HG03378 (cell line): ENCODE results near the gene PLPP1.
"Not testable (repeated sequence)": the region's sequence is repeated elsewhere in the genome, so short reads cannot be mapped to it uniquely, and the experiment has no call there.

ENCODE experiments used
- ATAC-seq: cut with Tn5 transposase; IDR thresholded peaks from one replicate; pipeline ENCODE4 v1.9.1; 2021; ENCODE audit warnings: mild to moderate bottlenecking, moderate library complexity; ENCODE audit not compliant: unreplicated experiment

Gene PLPP1

GRCh38 chr5:55546947-55547346 lies 12.2 kb upstream of the PLPP1 start:
- no peak for ATAC-seq

- no peak for ATAC-seq
Observed at GRCh38 chr5:55544341-55544740, 9.6 kb upstream of the PLPP1 start.

DNA sequence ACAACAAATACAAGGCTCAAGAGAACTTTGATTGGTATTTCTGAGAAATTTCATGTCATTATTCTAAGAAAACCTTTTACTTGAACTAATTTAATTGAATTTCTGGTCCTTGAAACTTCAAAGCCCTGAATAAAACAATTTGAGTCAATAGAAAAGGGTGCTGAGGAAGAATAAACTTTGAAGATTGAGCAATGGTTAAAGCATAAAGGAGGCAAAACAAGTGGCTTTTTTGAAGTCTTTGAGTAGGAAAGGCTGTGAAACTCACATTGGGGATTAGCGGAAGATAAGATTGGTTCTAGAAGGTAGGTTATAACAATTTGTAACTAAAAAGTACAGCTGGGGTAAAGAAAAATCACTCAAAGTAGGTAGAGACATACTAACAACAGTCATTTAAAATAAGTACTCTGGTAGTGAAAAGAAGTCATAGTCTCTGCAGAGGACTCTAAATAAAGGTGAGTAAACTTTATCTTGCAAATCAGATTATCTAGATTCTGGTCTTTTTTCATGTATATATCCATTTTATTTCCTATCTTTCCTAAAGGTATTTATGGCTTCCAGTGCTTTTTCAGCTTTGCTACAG lies 6.4 kb upstream of the PLPP1 start:
- no peak for ATAC-seq

- ATAC-seq, result no peak
Observed at GRCh38 chr5:55540525-55540924, 5.8 kb upstream of the PLPP1 start.

GRCh38 chr5:55540024-55540423 lies 5.3 kb upstream of the PLPP1 start:
- ATAC-seq, result no peak

- peak; percentile 41 for ATAC-seq
Observed at GRCh38 chr5:55538661-55539060, 3.9 kb upstream of the PLPP1 start.

- not testable (repeated sequence) for ATAC-seq
Observed at GRCh38 chr5:55537315-55537714, 2.6 kb upstream of the PLPP1 start.

GRCh38 chr5:55535199-55535905 lies 588 bp upstream of the PLPP1 start:
- ATAC-seq, result peak; percentile 8

DNA sequence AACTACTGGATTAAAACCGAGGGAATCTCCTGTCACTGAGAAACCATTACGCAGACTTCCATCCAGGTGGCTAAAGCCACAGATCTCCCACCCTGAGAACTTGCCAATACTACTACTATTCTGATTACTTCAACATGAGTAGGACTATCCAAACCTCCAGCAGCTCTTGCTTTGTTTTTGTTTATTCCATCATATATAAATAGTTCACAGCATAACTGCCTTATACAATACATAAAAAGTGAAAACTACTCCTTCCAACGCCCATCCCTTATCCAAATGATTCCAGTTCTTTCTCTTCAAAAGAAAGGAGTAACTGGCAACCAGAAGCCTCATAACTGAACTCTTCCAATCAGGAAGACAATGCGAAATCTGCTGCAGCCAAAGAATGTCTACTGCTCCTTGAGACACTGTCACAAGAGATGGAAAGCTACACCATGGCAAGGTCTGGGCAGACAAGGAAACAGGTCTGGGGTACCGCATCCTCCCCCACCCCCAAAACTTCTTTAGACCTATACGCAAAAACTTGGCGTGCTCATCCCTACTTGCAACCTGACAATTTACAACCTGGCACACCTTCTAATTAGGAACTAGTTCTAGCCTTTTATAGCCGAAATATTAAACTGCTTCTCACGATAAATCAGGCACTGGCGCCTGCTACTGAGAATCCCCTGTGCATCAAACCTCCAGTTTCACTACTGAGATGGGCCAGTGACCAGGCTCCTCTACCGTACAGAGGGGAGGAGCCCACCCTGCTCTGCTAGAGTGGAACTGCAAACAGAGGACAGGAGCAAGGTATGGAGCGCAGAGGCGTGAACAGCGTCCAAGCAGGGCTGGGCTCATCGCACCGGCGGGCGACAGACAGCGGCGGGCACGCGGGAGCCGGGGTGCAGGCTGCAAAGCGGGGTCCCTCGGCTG lies 986 bp downstream of the PLPP1 start:
- peak; percentile 43 for ATAC-seq

GRCh38 chr5:55530669-55531068 lies 4.1 kb downstream of the PLPP1 start:
- no peak for ATAC-seq

DNA sequence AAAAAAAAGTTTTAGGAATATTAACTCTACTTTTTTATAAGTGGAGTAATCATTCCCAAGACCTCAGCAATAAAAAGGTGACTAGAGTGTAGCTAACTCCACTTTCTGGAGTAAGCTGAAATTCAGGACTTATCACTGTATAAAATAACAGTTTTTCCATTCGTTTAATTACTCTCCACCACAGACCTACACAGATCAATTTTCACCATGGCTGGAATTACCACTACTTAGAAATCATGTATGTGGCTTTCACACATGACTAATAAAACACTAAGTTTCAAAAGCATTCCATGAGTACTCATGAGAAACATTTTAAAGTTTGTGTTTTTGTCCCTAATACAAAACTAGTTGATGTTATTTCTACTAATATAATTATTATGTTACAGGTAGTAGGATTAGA lies 9.9 kb downstream of the PLPP1 start:
- no peak for ATAC-seq

DNA sequence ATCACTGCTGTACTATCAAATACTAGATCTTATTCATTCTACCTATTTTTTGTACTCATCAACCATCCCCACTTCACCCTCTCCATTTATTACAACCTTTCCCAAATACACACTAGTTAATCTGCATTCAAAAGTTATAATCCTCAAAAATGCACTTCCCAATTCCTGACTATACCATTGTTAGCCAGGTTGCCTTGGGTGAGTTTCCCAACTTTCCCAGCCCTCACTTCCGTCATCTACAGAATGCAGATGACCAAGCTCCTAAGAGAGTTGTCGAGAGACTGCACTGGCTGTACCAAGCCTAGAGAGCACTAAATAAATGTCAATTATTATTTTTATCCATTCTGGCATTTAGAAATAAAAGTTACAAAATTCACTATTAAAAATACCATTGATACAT lies 11.5 kb downstream of the PLPP1 start:
- no peak for ATAC-seq

- ATAC-seq, result no peak
Observed at GRCh38 chr5:55521881-55522280, 12.9 kb downstream of the PLPP1 start.

DNA sequence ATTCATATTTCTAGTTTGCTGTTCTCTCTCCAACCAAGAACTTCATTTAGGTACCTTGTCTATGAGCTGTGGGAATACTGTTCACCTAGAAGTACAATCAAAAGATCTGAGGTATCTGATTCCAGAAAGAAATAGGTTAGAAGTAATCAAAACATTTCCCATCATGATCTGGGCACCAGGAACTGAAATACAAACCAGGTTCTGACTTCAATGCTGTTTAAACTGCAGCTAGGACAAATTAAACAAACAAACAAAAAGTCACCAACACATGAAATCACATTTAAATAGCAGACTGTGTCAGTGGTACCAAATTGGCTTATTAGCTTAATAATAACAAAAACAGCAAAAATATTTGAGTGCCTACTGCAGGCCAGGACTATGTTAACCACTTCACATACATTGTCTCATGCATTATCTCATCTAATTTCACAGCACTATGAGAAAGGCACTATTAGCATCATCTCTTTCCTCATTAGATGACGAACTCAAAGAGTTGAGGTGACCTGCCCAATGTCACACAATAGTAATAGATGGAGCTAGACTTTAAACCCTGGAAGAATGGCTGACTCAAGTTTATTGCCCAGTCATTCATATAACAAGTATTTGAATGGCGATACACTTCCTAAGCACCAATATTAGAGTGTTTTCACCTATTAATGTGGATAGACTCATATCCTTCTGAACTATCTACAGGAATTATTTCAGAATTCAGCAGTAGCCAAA lies 14.5 kb downstream of the PLPP1 start:
- no peak for ATAC-seq

DNA sequence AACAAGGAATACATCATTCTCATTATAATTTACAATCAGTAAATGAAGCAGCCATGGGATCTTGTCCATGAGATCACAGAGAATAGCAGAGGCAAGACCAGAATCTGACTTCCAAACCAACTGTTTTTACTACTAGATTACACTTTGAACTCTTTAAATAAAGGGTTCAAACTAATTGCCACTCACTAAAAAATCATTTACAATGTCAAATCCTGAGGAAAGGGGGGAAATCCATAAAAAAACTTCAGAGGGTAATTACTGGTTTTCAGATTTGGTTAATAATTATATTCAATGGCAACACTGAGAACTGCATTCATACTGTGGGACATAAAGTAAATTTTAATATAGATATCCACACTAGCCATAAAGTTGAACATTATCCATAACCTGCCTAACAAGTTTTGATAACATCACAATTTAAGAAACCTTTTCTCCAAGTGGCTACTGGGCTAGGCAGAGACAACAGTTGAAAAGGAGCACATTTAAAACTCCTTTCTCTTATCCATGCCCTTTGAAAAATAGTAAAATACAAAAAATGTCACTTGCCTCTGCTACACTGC lies 15.9 kb downstream of the PLPP1 start:
- ATAC-seq, result no peak

DNA sequence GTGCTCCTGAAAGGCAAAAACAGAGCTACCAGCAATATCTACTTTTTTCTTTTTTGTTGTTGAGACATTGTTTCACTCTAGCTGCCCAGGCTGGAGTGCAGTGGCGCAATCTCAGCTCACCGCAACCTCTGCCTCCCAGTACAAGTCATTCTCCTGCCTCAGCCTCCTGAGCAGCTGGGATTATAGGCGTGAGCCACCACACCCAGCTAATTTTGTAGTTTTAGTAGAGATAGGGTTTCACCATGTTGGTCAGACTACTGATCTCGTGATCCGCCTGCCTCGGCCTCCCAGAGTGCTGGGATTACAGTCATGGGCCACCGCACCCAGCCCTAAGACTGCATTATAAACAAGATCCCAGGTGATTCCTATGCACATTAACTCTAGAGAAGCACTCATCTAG lies 17.0 kb downstream of the PLPP1 start:
- no peak for ATAC-seq

DNA sequence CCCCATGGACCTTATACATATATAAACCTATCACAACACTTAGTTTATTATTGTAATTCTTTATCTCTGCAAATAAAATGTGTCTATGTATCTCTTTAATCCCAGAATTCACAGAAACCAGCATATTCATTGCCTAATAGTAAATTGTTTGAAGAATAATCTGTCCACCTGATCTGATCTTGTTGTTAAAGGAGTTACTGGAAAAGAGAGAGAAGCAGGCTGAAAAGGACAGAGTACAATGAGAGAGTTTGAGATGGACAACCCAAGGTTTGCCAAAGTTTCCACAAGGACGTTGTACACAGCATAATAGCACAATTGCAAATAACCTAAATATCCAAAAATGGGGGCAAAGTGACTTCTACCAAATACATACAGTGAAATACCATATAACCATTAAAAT lies 23.8 kb downstream of the PLPP1 start:
- ATAC-seq, result no peak

DNA sequence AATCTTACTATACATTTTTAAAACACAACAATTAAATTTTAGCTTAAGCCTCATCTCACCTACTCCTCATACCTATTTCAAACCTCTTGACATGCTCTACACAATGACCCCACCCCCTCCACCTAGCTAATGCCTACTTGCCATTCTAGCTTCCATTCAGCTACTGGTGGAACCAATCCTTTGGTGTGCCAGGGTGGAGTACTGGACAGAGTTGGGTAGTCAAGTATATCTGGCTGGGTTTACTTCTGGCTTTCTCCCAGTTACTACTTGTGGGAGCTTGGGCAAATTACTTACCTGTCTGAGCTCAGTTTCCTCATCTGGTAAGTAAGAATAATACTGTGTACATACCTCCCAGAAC lies 24.3 kb downstream of the PLPP1 start:
- ATAC-seq, result no peak

- ATAC-seq, result no peak
Observed at GRCh38 chr5:55509796-55510522, 24.8 kb downstream of the PLPP1 start.

DNA sequence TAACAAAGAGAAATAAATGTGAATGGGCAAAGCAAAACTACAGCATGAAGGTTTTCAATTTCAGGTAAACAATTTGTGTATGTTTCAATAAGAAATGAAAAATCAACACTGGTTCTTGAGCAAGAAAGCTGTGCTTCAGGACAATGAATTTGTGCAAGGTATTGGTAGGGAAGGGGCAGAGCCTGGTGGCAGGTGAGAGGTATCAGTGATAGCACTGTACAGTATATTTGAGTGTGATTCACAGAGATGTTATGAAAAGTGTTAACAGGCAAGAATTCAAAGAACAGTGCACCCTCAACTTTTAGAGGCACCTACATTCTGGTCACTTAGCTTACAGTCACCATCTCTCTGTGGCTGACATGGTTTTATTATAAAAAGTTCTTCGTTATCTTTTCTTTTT lies 25.7 kb downstream of the PLPP1 start:
- ATAC-seq, result no peak
